Effector CD8-positive, alpha-beta T cell (primary cell): ENCODE measurements around the gene PDE5A.
"Not testable (repeated sequence)": the region's sequence is repeated elsewhere in the genome, so short reads cannot be mapped to it uniquely, and the experiment has no call there.

Source experiments
- DNase-seq: peaks from one replicate; lab custom pipeline; 2025; lab: John Stamatoyannopoulos, UW

Gene PDE5A

DNA sequence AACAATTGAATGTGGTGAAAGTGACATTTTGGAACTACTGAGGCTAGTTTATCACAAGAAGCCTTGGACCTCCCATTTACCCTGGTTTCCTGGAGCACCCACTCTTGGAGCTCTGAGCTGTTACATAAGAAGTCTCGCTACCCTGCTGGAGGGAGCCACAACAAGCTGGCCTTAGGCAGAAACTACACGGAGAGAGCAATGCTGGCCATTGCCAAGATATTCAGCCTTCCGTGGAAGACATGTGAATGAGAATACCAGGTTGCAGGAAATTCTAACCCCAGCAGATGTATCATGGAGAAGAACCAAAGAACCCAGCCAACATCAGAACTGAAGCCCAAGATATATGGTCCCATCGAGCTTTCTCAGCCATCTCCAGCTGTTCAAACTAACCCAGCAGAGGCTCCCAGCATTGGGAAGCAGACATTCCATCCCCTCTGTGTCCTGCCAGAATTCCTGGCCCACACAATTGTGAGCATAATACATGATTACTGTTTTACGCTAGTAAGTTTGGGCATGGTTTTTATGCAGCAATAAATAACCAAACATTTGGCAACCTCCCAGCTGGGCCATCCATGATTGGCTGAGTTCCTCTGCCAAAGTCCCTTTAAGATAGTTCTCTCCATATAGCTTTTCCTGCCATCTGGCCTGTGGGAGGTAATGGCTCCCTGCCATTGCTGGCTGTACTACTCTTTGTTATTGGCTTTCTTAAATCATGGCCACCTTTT, 17.9 kb upstream of the PDE5A start:
- DNase-seq, result no peak

DNA sequence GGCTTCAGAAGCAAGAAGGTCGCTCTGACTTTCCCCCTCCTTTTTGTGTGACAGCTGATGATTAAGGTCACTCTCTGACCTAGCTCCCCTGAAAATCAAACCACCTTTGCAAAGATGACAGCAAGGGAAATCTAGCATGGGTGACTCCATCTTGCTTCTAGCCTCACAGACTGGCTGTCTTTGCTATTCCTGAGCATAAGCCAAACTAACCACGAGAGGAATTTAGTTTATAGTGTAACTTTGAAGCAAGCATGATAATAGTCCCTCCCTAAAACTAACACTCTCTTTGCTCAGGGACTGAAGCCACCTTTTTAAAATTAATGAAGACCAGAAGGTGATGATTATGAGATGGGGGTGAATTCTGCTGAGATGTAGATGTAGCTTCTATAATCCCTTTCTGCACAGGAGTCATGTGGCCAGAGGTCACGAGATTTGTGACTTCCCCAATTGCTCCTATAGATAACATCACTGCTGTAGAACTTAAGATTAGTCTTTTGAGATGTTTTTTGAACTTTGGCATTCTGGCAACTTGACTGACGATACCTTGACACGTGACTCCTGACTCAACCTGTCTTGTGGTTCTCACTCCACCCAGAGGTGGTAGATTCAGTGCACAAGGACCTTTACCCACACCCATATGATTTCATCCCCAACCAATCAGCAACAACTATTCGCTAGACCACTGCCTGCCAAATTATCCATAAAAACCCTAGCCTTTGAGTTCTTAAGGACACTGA, 14.9 kb upstream of the PDE5A start:
- no peak for DNase-seq

- DNase-seq, result no peak
Observed at GRCh38 chr4:119641765-119642164, 13.2 kb upstream of the PDE5A start.

DNA sequence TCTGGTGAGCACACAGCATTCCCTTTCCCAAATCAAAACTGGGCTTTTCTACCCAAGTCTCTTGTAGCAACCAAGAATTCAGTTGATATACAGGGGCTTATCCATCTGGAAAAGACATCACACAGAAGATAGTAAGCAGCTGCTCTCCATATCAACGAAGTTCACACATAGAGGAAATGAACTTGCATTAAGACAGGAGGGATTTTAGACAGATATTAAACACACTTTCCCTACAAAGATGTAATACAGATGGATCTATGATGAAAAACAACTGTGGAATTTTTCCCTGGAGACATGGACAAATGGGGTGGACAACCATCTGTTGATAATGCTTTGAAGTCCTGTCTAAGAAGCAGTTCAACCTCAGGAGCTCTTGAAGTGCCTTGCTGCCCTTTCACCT, 9.8 kb upstream of the PDE5A start:
- no peak for DNase-seq

DNA sequence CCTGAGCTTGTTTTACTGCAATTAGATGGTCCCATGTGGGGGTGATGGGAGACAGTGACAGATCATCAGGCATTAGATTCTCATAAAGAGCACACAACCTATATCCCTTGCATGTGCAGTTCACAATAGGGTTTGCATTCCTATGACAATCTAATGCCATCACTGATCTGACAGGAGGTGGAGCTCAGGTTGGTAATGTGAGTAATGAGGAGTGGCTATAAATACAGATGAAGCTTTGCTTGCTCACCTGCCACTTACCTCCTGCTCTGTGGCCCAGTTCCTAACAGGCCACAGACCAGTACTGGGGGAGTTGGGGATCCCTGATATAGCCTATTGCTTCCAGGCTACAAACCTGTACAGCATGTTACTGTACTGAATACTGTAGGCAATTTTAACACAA, 8.2 kb upstream of the PDE5A start:
- DNase-seq, result not testable (repeated sequence)

DNA sequence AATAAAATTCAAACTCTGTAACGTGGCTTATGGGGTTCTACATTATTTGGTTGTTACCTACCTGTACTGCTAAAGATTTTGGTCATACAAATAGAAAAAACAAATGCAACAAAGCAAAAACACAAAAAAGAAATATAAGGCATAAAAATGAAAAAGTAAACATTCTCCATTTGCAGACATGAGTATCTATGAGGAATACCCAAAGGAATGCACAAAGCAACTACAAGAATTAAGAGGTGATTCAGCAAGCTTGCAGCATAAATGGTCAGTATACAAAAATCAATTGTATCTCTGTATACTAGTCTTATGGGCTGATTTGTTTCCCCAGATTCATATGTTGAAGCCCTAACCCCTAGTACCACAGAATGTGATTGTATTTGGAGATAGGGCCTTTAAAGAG, 3.6 kb upstream of the PDE5A start:
- DNase-seq, result no peak

DNA sequence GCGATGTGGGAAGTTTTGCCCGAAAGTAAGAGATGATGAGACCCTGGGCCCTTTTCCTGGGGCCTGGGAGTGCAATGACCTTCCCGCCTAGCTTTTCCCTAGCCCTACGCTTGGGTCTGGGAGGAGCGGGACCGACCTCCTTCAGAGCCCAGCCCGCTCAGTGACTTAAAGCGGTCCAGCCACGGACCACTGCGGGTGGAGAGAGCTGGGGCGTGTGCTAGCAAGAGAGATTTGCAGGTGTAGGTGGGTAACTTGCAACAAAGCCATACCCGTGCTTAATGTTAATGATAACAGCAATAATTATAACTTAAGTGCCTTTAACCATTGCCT, 503 bp upstream of the PDE5A start:
- no peak for DNase-seq

DNA sequence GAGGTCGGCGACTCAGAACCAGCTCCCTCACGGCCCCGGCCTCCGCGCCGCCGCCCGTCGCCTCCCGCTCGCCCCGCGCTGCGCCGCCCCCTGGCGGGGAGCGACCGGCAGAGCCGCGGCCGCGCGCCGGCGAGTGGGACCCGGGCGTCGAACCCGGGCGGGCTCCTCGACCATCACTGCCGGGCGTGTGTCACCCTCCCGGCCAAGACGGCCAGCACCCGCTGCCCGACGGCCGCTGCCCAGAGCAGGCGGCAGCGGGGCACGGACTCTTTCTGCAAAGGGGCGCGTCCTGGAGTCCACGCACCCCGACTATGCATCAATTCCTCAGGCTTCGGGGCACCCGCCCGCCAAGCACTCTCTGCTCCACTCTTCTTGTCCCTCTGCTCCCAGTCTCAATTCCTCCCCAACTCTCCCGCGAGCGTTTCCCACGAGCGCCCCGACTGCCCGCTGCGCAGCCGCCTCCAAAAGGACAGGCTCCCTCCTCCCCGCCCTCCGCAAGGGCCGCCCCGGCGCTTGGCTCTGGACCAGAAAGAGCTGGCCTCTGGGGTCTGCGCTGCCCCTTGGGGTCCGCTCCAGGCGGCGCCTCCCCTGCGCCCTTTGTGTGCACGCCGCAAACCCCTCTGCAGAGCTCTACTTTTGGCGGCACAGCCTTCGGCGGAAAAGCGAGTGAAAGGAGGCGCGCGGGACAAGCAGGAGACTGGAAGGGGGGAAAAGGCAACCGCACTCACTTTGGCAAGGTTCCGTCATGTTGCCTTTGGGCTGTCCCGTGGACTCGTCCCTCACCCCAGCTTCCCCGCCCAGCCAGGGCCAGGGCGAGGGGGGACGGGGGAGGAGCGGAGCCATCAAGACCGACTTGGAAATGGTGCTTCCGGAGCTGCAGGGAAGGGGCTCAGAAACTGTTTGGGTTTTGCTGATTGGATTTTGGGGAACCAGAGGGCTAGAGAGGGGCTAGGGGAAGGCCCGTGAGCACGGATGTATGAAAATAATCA, 1.0 kb downstream of the PDE5A start:
- DNase-seq, result peak; percentile 3

DNA sequence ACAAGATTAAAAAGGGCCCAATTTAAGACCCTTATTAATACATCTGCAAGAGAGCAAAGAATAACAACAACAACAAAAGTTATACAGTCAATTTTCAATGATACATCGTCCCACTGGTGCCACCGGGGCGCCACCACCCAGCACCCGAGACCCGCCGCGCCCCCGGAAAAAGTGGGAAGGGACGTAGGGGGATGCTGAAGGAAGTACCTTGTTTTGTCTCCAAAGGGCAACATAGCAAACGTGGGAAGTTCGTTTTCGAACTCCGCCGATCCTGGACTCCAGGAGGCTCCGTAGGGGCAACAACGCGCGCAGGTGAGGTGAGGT, 1.7 kb downstream of the PDE5A start:
- no peak for DNase-seq

GRCh38 chr4:119626420-119626819, 2.2 kb downstream of the PDE5A start:
- DNase-seq, result no peak

GRCh38 chr4:119625761-119626160, 2.8 kb downstream of the PDE5A start:
- no peak for DNase-seq

DNA sequence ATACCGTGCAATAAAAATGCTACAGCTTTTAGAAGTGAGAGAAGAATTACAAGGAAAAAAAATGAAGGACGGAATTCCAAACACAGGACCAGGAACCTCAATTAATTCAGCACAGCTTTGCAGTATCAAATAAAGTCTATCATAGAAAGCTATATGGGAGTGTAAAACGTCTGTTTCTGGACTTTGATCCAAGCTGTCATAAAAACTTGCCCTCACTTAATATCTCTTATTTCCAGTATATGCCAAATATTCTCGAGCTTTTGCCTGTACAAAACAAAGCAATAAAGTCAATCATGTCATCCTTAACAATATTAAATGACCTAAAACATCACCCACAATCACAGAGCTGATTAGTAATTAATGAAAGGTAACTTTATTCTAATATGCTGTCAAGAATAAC, 4.2 kb downstream of the PDE5A start:
- DNase-seq, result no peak

GRCh38 chr4:119623025-119623424, 5.6 kb downstream of the PDE5A start:
- no peak for DNase-seq

DNA sequence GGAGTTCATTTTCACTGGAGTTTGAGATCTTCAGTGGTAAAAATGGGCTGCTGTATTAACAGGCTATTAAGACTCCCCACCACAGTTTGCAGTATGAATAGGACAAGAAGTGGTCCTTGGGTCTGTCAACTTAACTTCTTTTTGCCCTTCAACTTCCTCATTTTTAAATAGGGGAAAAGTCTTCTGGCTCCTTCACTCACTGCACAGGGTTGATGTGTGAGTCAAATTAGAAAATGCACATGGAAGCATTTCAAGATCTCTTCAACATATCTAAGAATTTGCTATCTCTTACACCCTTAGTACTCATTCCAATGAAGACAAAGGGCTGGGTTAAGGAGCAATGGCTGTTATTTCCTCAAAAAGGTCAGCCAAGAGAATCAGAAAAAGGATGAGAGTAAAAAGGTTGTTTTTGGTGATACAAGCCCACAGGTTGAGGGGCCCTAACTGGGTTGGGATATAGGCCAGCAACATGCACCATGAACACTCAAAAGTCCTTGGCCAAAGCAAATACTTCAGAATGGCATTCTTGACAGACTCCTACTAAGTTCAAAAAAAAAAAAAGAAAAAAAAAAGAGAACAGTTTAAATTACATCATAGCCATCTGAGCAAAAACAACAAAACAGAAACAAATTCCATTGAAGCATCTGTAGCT, 13.4 kb downstream of the PDE5A start:
- no peak for DNase-seq

DNA sequence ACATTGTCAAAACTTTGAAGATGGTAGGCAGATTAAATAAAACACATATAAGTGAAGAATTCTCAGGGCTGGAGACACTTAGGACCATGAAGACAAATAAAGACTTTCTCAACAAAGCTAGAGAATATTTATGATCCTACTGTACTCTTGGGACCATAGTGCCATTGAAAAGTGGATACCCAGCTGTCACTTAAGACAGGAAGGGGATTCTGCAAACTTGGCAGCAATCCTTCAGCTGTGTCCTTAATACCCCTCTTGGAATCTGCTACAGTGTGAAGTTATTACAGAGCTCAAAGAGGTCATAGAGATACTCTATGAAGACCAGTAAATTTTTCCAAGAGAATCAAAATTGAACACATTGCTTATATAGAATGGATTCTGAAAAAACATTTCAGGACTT, 24.3 kb downstream of the PDE5A start:
- no peak for DNase-seq

GRCh38 chr4:119602366-119602765, 26.2 kb downstream of the PDE5A start:
- no peak for DNase-seq

- DNase-seq, result no peak
Observed at GRCh38 chr4:119598521-119598920, 30.1 kb downstream of the PDE5A start.

GRCh38 chr4:119597377-119597776, 31.2 kb downstream of the PDE5A start:
- no peak for DNase-seq

GRCh38 chr4:119593698-119594097, 34.9 kb downstream of the PDE5A start:
- no peak for DNase-seq

GRCh38 chr4:119592830-119593229, 35.8 kb downstream of the PDE5A start:
- DNase-seq, result no peak

- no peak for DNase-seq
Observed at GRCh38 chr4:119589165-119589564, 39.4 kb downstream of the PDE5A start.

- no peak for DNase-seq
Observed at GRCh38 chr4:119587796-119588195, 40.8 kb downstream of the PDE5A start.
